A172 (cell line): ENCODE data around the gene SSR1. TPM values are rescaled to one million over a fixed set of nuclear protein-coding genes. Genes with fewer than 3 reads are reported as not detected.
"Not testable (repeated sequence)": the region's sequence is repeated elsewhere in the genome, so short reads cannot be mapped to it uniquely, and the experiment has no call there.

Experiments
- DNase-seq: peaks from one replicate; pipeline ENCODE4 v3.0.0-alpha.2; 2015; ENCODE audit warnings: low spot score
- total RNA-seq: library from RNA; depleted of rRNA; stranded (reverse); fragments of >200 nt; shearing (Covaris generic); gene quantifications from 2 replicates; pipeline ENCODE4 v1.2.3, GENCODE V29; 2014

SSR1 gene
- total RNA-seq, 1 experiment from 2014 or later: 110 TPM

- no peak for DNase-seq
Measured at GRCh38 chr6:7317538-7317937, 4.5 kb upstream of the SSR1 start.

- DNase-seq: no peak
Measured at GRCh38 chr6:7316658-7317533, 3.9 kb upstream of the SSR1 start.

GRCh38 chr6:7315948-7316365 lies 3.0 kb upstream of the SSR1 start:
- no peak for DNase-seq

- DNase-seq: not testable (repeated sequence)
Measured at GRCh38 chr6:7315087-7315947, 2.3 kb upstream of the SSR1 start.

GRCh38 chr6:7314414-7314813 lies 1.4 kb upstream of the SSR1 start:
- no peak for DNase-seq

- no peak for DNase-seq
Measured at GRCh38 chr6:7313505-7314165, 636 bp upstream of the SSR1 start.

DNA sequence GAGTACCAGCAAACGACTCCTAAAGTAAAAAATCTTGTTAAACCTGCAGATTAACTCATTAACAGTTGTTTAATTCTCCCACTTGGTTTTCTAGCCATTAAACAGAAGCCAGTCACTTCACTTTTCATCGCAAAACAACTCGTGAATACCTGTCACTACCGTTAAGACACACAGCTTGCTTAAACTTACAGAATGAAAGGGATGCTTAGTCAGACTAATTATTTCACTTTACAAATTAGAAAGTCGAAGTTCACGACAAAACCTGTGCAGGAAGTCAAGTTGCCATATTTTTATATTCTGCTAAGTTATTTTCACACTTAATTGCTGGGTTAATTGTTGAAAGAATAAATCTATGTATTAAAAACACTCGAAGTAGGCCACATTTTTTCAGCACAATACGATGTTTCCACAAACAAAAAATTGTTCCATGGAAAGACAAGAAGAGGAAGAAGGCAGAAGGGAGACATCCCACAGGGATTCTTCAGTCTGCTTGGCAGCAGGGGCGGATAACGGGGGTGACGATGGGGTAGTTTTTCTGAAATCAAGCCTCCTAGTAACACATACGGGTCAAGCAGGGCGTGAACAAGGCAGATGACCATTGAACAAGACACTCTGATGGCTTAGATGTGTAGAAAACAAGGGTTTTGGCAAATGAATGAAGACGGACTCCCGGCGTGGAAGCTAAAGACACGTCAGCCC lies 933 bp downstream of the SSR1 start:
- no peak for DNase-seq

DNA sequence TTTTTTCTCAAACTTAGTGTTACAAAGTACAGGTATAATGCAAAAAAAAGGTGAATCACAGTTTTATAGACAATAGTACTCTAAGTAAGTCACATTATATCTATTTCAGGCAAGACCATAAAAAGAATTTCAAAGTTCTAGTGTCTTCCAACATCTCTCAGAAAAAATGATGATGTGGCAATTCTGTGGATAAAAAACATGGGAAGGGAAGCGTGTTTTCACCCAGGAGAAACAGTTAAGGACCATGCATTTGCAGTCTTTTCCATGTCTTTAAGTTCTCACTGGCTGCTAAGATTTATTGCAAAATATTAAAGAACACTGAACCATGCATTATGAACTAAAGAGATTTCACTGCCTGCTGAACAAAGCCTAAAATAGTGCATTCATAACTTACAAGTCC lies 1.8 kb downstream of the SSR1 start:
- DNase-seq: no peak

DNA sequence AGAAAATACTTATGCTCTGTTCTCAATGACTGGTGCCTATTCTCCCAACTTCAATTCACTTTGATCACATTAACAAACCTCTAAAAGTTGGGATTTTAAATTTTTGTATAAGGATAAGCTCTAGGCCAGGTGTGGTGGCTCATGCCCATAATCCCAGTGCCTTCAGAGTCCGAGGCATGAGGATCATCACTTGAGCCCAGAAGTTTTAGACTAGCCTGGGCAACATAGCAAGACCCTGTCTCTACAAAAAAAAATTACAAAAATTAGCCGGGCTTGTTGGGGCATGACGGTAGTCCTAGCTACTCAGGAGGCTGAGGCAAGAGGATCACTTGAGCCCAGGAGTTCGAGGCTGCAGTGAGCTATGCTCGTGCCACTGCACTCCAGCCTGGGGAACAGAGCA lies 3.9 kb downstream of the SSR1 start:
- DNase-seq: no peak

GRCh38 chr6:7307533-7307932 lies 5.5 kb downstream of the SSR1 start:
- no peak for DNase-seq

- no peak for DNase-seq
Measured at GRCh38 chr6:7304821-7305220, 8.2 kb downstream of the SSR1 start.

GRCh38 chr6:7301702-7302101 lies 11.3 kb downstream of the SSR1 start:
- DNase-seq: no peak

GRCh38 chr6:7300926-7301325 lies 12.1 kb downstream of the SSR1 start:
- no peak for DNase-seq

DNA sequence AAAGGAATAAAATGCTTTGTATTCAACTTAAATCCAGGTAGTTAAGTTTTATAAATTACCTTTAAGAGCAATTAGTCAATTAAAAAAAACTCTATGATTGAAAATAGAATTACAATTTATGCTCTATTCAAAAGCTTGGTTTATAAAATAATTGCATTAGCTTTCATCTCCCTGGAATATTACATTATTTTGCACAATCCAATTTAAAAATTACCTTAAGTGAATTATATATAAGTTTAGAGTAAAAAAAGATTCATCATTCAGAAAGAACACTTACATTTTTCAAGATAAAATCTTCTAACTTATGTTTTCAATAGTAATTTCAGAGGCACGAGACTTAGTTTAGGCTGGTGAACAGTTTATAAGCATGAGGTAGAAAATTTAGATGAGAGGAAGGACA lies 14.9 kb downstream of the SSR1 start:
- DNase-seq: no peak

DNA sequence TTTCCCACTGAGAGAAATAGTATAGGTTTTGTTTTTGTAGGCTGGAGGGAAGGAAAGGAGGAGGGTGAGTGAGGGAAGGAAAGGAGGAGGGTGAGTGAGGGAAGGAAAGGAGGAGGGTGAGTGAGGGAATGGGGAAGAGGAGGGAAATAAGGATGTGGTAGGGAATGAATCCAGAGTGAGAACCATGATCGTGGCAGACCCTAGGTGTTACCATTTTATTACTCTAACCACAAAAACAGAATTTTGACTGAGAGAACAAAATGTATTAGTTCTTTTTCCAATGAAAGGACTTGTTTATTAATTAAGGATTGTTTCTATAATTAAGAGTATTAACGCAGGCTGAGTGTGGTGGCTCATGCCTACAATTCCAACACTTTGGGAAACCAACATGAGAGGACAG lies 16.4 kb downstream of the SSR1 start:
- no peak for DNase-seq

GRCh38 chr6:7295916-7296315 lies 17.1 kb downstream of the SSR1 start:
- DNase-seq: no peak

DNA sequence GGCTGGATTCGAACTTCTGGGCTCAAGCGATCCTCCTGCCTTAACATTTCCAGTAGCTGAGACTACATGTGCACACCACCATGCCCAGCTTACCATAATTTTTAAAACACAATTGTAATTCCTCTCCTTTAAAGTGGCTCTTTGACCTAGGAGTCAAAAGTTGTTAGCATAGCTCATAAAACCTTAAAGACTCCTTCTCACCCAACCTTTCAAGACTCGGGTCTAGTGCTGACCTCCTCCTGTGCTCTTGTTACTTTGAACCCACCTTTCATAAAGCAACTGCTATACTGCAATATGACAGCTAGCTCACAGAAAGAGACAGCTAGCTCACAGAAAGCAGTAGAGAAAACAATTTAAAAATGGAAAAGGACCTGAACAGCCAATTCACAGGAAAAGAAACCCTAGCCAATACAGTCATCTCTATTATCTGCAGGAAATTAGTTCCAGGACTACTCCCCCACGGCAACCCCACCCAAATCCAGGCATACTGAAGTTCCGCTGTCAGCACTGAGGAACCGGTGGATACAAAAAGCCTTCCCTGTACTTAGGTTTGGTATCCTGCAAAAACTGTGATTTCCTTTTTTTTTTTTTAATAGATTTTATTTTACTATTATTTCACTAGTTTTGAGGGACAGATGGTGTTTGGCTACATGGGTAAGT lies 20.3 kb downstream of the SSR1 start:
- DNase-seq: no peak

DNA sequence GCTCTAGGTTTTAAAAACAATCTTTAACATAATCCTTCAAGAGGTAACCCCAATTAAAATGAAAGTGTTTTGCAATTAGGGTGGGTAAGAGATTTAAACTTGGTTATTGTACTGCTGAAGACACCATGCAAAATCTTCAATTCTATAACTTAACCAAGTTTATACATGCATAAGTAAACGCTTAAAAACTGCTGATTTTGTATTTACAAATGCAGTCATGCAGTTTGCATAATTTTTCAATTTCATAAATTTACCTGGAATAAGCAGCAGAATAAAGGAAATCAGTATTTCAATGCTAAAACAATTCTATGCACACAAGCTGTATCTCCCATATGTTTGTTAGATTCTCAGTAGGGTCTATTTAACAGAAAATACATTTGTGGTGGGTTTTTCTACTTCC lies 22.9 kb downstream of the SSR1 start:
- DNase-seq: no peak

- no peak for DNase-seq
Measured at GRCh38 chr6:7285416-7285815, 27.6 kb downstream of the SSR1 start.

GRCh38 chr6:7283676-7284075 lies 29.3 kb downstream of the SSR1 start:
- no peak for DNase-seq
